Measurements from ENCODE around the gene TBCD. TPM values are rescaled to one million over a fixed set of nuclear protein-coding genes. Genes with fewer than 3 reads are reported as not detected.
A peak's percentile ranks its signal among the peaks of the same experiment; 100 is the strongest.

The TBCD gene
- total RNA-seq, 1 experiment from 2014 or later, result 129 TPM

GRCh38 chr17:82775001-82775823 is 23.3 kb downstream of the TBCD start:
- Histone ChIP-seq H2AFZ (ENCODE audit: low read length) (no peak overlapping the region), H3K4ac (ENCODE audit: low read depth, low read length) (no peak overlapping the region), H3K18ac (ENCODE audit: insufficient read length, low read depth, low read length) (no peak overlapping the region), H3K79me1 (ENCODE audit: insufficient read depth, low read depth, low read length, poor library complexity, severe bottlenecking) (peaks cover 2% of the 10 kb centered on the region), H3K4me1 (ENCODE audit: insufficient read depth, low read length) (no peaks in the 10 kb centered on the region), H4K20me1 (ENCODE audit: control insufficient read depth, insufficient read depth, insufficient read length) (no peaks in the 10 kb centered on the region), H2BK5ac (ENCODE audit: insufficient read length, low read length) (no peak overlapping the region), H4K91ac (ENCODE audit: insufficient read length, low read depth, low read length) (no peak overlapping the region), H2BK20ac (ENCODE audit: low read depth, low read length, poor library complexity, severe bottlenecking) (no peak overlapping the region), H2BK15ac (ENCODE audit: low read depth, low read length) (no peak overlapping the region), H3K14ac (ENCODE audit: insufficient read depth, low read length) (no peak overlapping the region), H3K56ac (ENCODE audit: insufficient read length, low read depth, low read length) (no peak overlapping the region), H3K27me3 (ENCODE audit: insufficient read depth, low read length) (no peaks in the 10 kb centered on the region), H3K23me2 (ENCODE audit: insufficient read length, low read depth, low read length, poor library complexity, severe bottlenecking) (peaks cover 4% of the 10 kb centered on the region), H2AK5ac (ENCODE audit: insufficient read length, low read length) (no peak overlapping the region), H2BK120ac (ENCODE audit: low read depth, low read length, poor library complexity, severe bottlenecking) (no peak overlapping the region), H2BK12ac (ENCODE audit: insufficient read length, low read depth, low read length) (no peak overlapping the region), H3K9ac (ENCODE audit: extremely low read depth, insufficient read length, low read length) (no peak overlapping the region), H3K27ac (ENCODE audit: insufficient read length, low read depth, low read length) (no peak overlapping the region), H3K23ac (ENCODE audit: insufficient read length, low read depth, low read length) (no peak overlapping the region), H3T11ph (ENCODE audit: low read length) (no peak overlapping the region), H4K8ac (replicated peaks; ENCODE audit: insufficient read length, low read depth, low read length) (no peak overlapping the region), H3K9me3 (ENCODE audit: control insufficient read depth, low read depth, low read length) (no peaks in the 10 kb centered on the region), H3K4me2 (ENCODE audit: insufficient read depth, insufficient read length, low read length) (no peak overlapping the region), H4K5ac (ENCODE audit: insufficient read length, low read depth, low read length) (no peak overlapping the region), H3K79me2 (ENCODE audit: insufficient read depth, low read length) (no peaks in the 10 kb centered on the region)
- Mint-ChIP-seq H3K4me3 (no peak overlapping the region), H3K9me3 (peaks cover 0 to 5% of the 10 kb centered on the region in 2 experiments; a peak in 3 of 5 replicates), H3K27ac (no peak overlapping the region), H3K27me3 (ENCODE audit: low read depth) (no peaks in the 10 kb centered on the region), H3K4me1 (peaks cover 0 to 4% of the 10 kb centered on the region in 2 experiments; a peak in 2 of 4 replicates), H3K36me3 (ENCODE audit: insufficient read depth in 1 of 3, low read depth in 3 of 3) (peaks cover 39 to 71% (median 61%) of the 10 kb centered on the region in 3 experiments)
- no CpG with 5 or more reads among the region's 34 CpGs for WGBS (ENCODE audit: extremely low coverage, insufficient read length, low lambda C conversion rate)
- DNase-seq, result peak; percentile 91
- peak; percentile 95 for TF ChIP-seq CTCF (conservative IDR thresholded peaks at IDR 0.05)
